ENCODE results near the gene RSPH9. TPM values are rescaled to one million over a fixed set of nuclear protein-coding genes. Genes with fewer than 3 reads are reported as not detected.

RSPH9 gene
- total RNA-seq, 1 donor from 2014 or later = not detected

- TF ChIP-seq, protein P1, sequence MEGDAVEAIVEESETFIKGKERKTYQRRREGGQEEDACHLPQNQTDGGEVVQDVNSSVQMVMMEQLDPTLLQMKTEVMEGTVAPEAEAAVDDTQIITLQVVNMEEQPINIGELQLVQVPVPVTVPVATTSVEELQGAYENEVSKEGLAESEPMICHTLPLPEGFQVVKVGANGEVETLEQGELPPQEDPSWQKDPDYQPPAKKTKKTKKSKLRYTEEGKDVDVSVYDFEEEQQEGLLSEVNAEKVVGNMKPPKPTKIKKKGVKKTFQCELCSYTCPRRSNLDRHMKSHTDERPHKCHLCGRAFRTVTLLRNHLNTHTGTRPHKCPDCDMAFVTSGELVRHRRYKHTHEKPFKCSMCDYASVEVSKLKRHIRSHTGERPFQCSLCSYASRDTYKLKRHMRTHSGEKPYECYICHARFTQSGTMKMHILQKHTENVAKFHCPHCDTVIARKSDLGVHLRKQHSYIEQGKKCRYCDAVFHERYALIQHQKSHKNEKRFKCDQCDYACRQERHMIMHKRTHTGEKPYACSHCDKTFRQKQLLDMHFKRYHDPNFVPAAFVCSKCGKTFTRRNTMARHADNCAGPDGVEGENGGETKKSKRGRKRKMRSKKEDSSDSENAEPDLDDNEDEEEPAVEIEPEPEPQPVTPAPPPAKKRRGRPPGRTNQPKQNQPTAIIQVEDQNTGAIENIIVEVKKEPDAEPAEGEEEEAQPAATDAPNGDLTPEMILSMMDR (IDR thresholded peaks at IDR 0.05; ENCODE audit: unreplicated experiment) = no peak
- Mint-ChIP-seq H3K27me3 (ENCODE audit: unreplicated experiment) (peaks cover 5% of the 10 kb centered on the region), H3K36me3 (ENCODE audit: low read depth, unreplicated experiment) (no peaks in the 10 kb centered on the region), H3K9me3 (ENCODE audit: unreplicated experiment) (no peaks in the 10 kb centered on the region), H3K27ac (ENCODE audit: unreplicated experiment) (no peak overlapping the region), H3K4me1 (ENCODE audit: unreplicated experiment) (peaks cover 3% of the 10 kb centered on the region), H3K4me3 (ENCODE audit: unreplicated experiment) (no peak overlapping the region)
- no peak for DNase-seq (ENCODE audit: low spot score)
These were observed 65.7 kb downstream of the RSPH9 start for GRCh38 chr6:43710576-43710975.

GRCh38 chr6:43712579-43712978, 67.7 kb downstream of the RSPH9 start:
- no peak overlapping the region for H3K4me3 Mint-ChIP-seq (ENCODE audit: unreplicated experiment)
- no peak overlapping the region for H3K27ac Mint-ChIP-seq (ENCODE audit: unreplicated experiment)
- H3K4me1 Mint-ChIP-seq (ENCODE audit: unreplicated experiment) = peaks cover 3% of the 10 kb centered on the region
- TF ChIP-seq, protein P1 (IDR thresholded peaks at IDR 0.05; ENCODE audit: unreplicated experiment) = no peak
- no peaks in the 10 kb centered on the region for H3K36me3 Mint-ChIP-seq (ENCODE audit: low read depth, unreplicated experiment)
- no peak for DNase-seq (ENCODE audit: low spot score)
- H3K9me3 Mint-ChIP-seq (ENCODE audit: unreplicated experiment) = no peaks in the 10 kb centered on the region
- peaks cover 7% of the 10 kb centered on the region for H3K27me3 Mint-ChIP-seq (ENCODE audit: unreplicated experiment)

GRCh38 chr6:43713643-43714310, 68.9 kb downstream of the RSPH9 start:
- Mint-ChIP-seq H3K27ac (ENCODE audit: unreplicated experiment) (peak overlapping the region; percentile 27), H3K36me3 (ENCODE audit: low read depth, unreplicated experiment) (no peaks in the 10 kb centered on the region), H3K4me1 (ENCODE audit: unreplicated experiment) (peaks cover 7% of the 10 kb centered on the region), H3K27me3 (ENCODE audit: unreplicated experiment) (peaks cover 7% of the 10 kb centered on the region), H3K4me3 (ENCODE audit: unreplicated experiment) (no peak overlapping the region), H3K9me3 (ENCODE audit: unreplicated experiment) (no peaks in the 10 kb centered on the region)
- DNase-seq (ENCODE audit: low spot score) = no peak
- TF ChIP-seq, protein P1 (IDR thresholded peaks at IDR 0.05; ENCODE audit: unreplicated experiment) = no peak

- Mint-ChIP-seq H3K27ac (ENCODE audit: unreplicated experiment) (no peak overlapping the region), H3K27me3 (ENCODE audit: unreplicated experiment) (peaks cover 4% of the 10 kb centered on the region), H3K4me1 (ENCODE audit: unreplicated experiment) (peaks cover 7% of the 10 kb centered on the region), H3K4me3 (ENCODE audit: unreplicated experiment) (no peak overlapping the region), H3K36me3 (ENCODE audit: low read depth, unreplicated experiment) (no peaks in the 10 kb centered on the region), H3K9me3 (ENCODE audit: unreplicated experiment) (no peaks in the 10 kb centered on the region)
- no peak for DNase-seq (ENCODE audit: low spot score)
- TF ChIP-seq, protein P1 (IDR thresholded peaks at IDR 0.05; ENCODE audit: unreplicated experiment) = no peak
These were observed 69.6 kb downstream of the RSPH9 start for GRCh38 chr6:43714311-43715055.
